HepG2 (cell line): Measurements from ENCODE around the gene NPEPL1.

Source experiments
- MAFF ChIP-seq: IDR thresholded peaks from 2 replicates; pipeline ENCODE4 v1.6.1; 2011; ENCODE audit warnings: low read depth, low read length, improper control_type of control experiment
- NCOR1 ChIP-seq: fragments of 200-600 bp; sonication (generic); IDR thresholded peaks from 2 replicates; pipeline ENCODE4 v1.7.0; 2017; ENCODE audit warnings: antibody characterized with exemption, low read length, borderline replicate concordance
- POLR2A ChIP-seq, 2 experiments: IDR thresholded peaks; 2 replicates each; pipeline ENCODE4 v1.6.1; 2011; ENCODE audit warnings: low read depth in 2 of 2, low read length in 2 of 2, mild to moderate bottlenecking in 1 of 2, moderate library complexity in 1 of 2; ENCODE audit not compliant: insufficient read depth in 1 of 2
- RAD21 ChIP-seq: fragments of 450-650 bp; formaldehyde crosslinking; IDR thresholded peaks from 2 replicates; pipeline ENCODE4 v1.5.0; 2020; ENCODE audit warnings: mild to moderate bottlenecking
- SP140L ChIP-seq: sonication (generic); formaldehyde crosslinking; IDR thresholded peaks from 2 replicates; pipeline ENCODE4 v1.4.0; 2020; ENCODE audit warnings: missing genetic modification reagents, borderline replicate concordance

- no peak for TF ChIP-seq POLR2A (IDR thresholded peaks at IDR 0.05; ENCODE audit: insufficient read depth in 1 of 2, low read depth in 2 of 2, low read length in 2 of 2)
- TF ChIP-seq MAFF: no peak
- TF ChIP-seq SP140L: no peak
- TF ChIP-seq RAD21 (CRISPR knock-in tag): no peak
- TF ChIP-seq NCOR1: no peak
Measured at GRCh38 chr20:58667975-58668374, 24.6 kb upstream of the NPEPL1 start.
